GM23338 (cell line): ENCODE results near the gene CIC. TPM values are rescaled to one million over a fixed set of nuclear protein-coding genes. Genes with fewer than 3 reads are reported as not detected.

Experiments used
- ATAC-seq: fragments of 200-7000 bp; cut with Tn5 transposase; 3 replicates; pipeline ENCODE4 v1.9.1; 2020
- DNase-seq: peaks from one replicate; pipeline ENCODE4 v3.0.0-alpha.2; 2015; ENCODE audit warnings: low spot score
- H2AFZ ChIP-seq: fragments of 200-600 bp; sonication (generic); 2 replicates; pipeline ENCODE4 v1.8.0; 2016; ENCODE audit warnings: antibody characterized with exemption, mild to moderate bottlenecking, moderate library complexity
- H3F3A ChIP-seq: fragments of 200-600 bp; sonication (generic); replicated peaks from 2 replicates; pipeline ENCODE4 v1.8.0; 2017; ENCODE audit warnings: antibody characterized with exemption, mixed run types, low read depth
- H3K27ac ChIP-seq: fragments of 200-600 bp; sonication (generic); 2 replicates; pipeline ENCODE4 v1.6.1; 2016; ENCODE audit warnings: low read depth
- H3K27me3 ChIP-seq: fragments of 200-600 bp; sonication (generic); 2 replicates; pipeline ENCODE4 v1.8.0; 2016; ENCODE audit warnings: mild to moderate bottlenecking, mixed run types, moderate library complexity; ENCODE audit not compliant: insufficient read depth
- H3K36me3 ChIP-seq: fragments of 200-600 bp; sonication (generic); 2 replicates; pipeline ENCODE4 v1.8.0; 2016; ENCODE audit warnings: mild to moderate bottlenecking; ENCODE audit not compliant: insufficient read depth
- H3K4me1 ChIP-seq: fragments of 200-600 bp; sonication (generic); 2 replicates; pipeline ENCODE4 v1.8.0; 2016; ENCODE audit warnings: mild to moderate bottlenecking, moderate library complexity; ENCODE audit not compliant: insufficient read depth
- H3K4me2 ChIP-seq: fragments of 200-600 bp; sonication (generic); 2 replicates; pipeline ENCODE4 v1.7.1; 2017; ENCODE audit warnings: mixed run types
- H3K4me3 ChIP-seq: fragments of 200-600 bp; sonication (generic); 2 replicates; pipeline ENCODE4 v1.6.1; 2016; ENCODE audit warnings: mixed run types
- H3K79me2 ChIP-seq: fragments of 200-600 bp; sonication (generic); replicated peaks from 2 replicates; pipeline ENCODE4 v1.8.0; 2017; ENCODE audit warnings: mild to moderate bottlenecking; ENCODE audit not compliant: insufficient read depth
- H3K9me2 ChIP-seq: fragments of 200-600 bp; sonication (generic); 2 replicates; pipeline ENCODE4 v1.8.0; 2017; ENCODE audit not compliant: insufficient read depth
- H4K20me1 ChIP-seq: fragments of 200-600 bp; sonication (generic); replicated peaks from 2 replicates; pipeline ENCODE4 v1.8.0; 2017; ENCODE audit warnings: mild to moderate bottlenecking; ENCODE audit not compliant: insufficient read depth
- H3K27ac Mint-ChIP-seq: 2 replicates; pipeline ENCODE4 v1.8.0; 2020; ENCODE audit warnings: inconsistent platforms, mild to moderate bottlenecking, moderate library complexity, mixed read lengths
- H3K27me3 Mint-ChIP-seq: 3 replicates; pipeline ENCODE4 v1.8.0; 2022; ENCODE audit warnings: low read depth, mild to moderate bottlenecking, moderate library complexity, mixed read lengths, inconsistent platforms; ENCODE audit not compliant: insufficient read depth, poor library complexity
- H3K36me3 Mint-ChIP-seq: 3 replicates; pipeline ENCODE4 v1.8.0; 2021; ENCODE audit warnings: low read depth, mild to moderate bottlenecking, inconsistent platforms, moderate library complexity, mixed read lengths
- H3K4me1 Mint-ChIP-seq: 3 replicates; pipeline ENCODE4 v1.8.0; 2020; ENCODE audit warnings: mild to moderate bottlenecking, inconsistent platforms, mixed read lengths
- H3K4me3 Mint-ChIP-seq: 3 replicates; pipeline ENCODE4 v1.8.0; 2021; ENCODE audit warnings: moderate library complexity, mild to moderate bottlenecking, inconsistent platforms, mixed read lengths
- H3K9me3 Mint-ChIP-seq: 3 replicates; pipeline ENCODE4 v1.8.0; 2020; ENCODE audit warnings: moderate library complexity, mild to moderate bottlenecking, inconsistent platforms, mixed read lengths
- EZH2phosphoT487 ChIP-seq: fragments of 200-600 bp; sonication (generic); IDR thresholded peaks from one replicate; pipeline ENCODE4 v1.8.1; 2018; ENCODE audit warnings: antibody characterized with exemption; ENCODE audit not compliant: unreplicated experiment
- JUNB ChIP-seq: IDR thresholded peaks from one replicate; pipeline ENCODE4 v1.6.1; 2016; ENCODE audit warnings: antibody characterized with exemption; ENCODE audit not compliant: unreplicated experiment
- POLR2AphosphoS5 ChIP-seq: IDR thresholded peaks from 2 replicates; pipeline ENCODE4 v1.6.1; 2016; ENCODE audit warnings: antibody characterized with exemption, low read depth
- STAT1 ChIP-seq: IDR thresholded peaks from one replicate; pipeline ENCODE4 v1.6.1; 2016; ENCODE audit warnings: antibody characterized with exemption; ENCODE audit not compliant: unreplicated experiment
- ZNF114 ChIP-seq: fragments of 250-450 bp; sonication (Bioruptor Pico); IDR thresholded peaks from 2 replicates; pipeline ENCODE4 v1.5.0; 2020; ENCODE audit warnings: mild to moderate bottlenecking, moderate library complexity
- ZNF331 ChIP-seq: fragments of 250-450 bp; sonication (Bioruptor Pico); IDR thresholded peaks from 2 replicates; pipeline ENCODE4 v1.5.0; 2020; ENCODE audit warnings: low read depth, mild to moderate bottlenecking, moderate library complexity
- polyA plus RNA-seq: library from polyadenylated mRNA; unstranded; fragments of >200 nt; fragmentation: Nextera tagmentation; extraction: Ambion mirVana; gene quantifications from 2 replicates; pipeline ENCODE4 v1.2.1, GENCODE V29; 2016
- total RNA-seq: library from RNA; depleted of rRNA; stranded (reverse); fragments of >200 nt; shearing (Covaris generic); gene quantifications from 2 replicates; pipeline ENCODE4 v1.2.3, GENCODE V29; 2014
- TF ChIP-seq, protein P1 (sequence below): IDR thresholded peaks from one replicate; pipeline ENCODE4 v1.6.1; 2018; ENCODE audit warnings: antibody characterized with exemption; ENCODE audit not compliant: unreplicated experiment

CIC gene
- total and polyA plus RNA-seq, 2 experiments from 2014 or later: 13.2 to 42.0 TPM

GRCh38 chr19:42281827-42282762 lies 13.0 kb downstream of the CIC start:
- peaks cover under 1% of the 10 kb centered on the region for H3K36me3 Mint-ChIP-seq
- TF ChIP-seq, protein P1, sequence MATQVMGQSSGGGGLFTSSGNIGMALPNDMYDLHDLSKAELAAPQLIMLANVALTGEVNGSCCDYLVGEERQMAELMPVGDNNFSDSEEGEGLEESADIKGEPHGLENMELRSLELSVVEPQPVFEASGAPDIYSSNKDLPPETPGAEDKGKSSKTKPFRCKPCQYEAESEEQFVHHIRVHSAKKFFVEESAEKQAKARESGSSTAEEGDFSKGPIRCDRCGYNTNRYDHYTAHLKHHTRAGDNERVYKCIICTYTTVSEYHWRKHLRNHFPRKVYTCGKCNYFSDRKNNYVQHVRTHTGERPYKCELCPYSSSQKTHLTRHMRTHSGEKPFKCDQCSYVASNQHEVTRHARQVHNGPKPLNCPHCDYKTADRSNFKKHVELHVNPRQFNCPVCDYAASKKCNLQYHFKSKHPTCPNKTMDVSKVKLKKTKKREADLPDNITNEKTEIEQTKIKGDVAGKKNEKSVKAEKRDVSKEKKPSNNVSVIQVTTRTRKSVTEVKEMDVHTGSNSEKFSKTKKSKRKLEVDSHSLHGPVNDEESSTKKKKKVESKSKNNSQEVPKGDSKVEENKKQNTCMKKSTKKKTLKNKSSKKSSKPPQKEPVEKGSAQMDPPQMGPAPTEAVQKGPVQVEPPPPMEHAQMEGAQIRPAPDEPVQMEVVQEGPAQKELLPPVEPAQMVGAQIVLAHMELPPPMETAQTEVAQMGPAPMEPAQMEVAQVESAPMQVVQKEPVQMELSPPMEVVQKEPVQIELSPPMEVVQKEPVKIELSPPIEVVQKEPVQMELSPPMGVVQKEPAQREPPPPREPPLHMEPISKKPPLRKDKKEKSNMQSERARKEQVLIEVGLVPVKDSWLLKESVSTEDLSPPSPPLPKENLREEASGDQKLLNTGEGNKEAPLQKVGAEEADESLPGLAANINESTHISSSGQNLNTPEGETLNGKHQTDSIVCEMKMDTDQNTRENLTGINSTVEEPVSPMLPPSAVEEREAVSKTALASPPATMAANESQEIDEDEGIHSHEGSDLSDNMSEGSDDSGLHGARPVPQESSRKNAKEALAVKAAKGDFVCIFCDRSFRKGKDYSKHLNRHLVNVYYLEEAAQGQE: no peak
- Histone ChIP-seq H3F3A (peaks cover 23% of the 10 kb centered on the region), H3K36me3 (no peaks in the 10 kb centered on the region), H3K4me3 (peak overlapping the region; percentile 96), H2AFZ (no peak overlapping the region), H3K4me1 (peaks cover 32% of the 10 kb centered on the region), H3K27ac (no peak overlapping the region), H3K4me2 (peak overlapping the region; percentile 81), H3K9me2 (no peaks in the 10 kb centered on the region), H3K79me2 (peaks cover 20% of the 10 kb centered on the region), H3K27me3 (no peaks in the 10 kb centered on the region), H4K20me1 (no peaks in the 10 kb centered on the region)
- peak; percentile 57 for DNase-seq
- peak overlapping the region; percentile 69 for H3K4me3 Mint-ChIP-seq
- no peaks in the 10 kb centered on the region for H3K9me3 Mint-ChIP-seq
- peaks cover 43% of the 10 kb centered on the region for H3K4me1 Mint-ChIP-seq
- ATAC-seq: peak; percentile 18
- peaks cover 23% of the 10 kb centered on the region for H3K27me3 Mint-ChIP-seq
- H3K27ac Mint-ChIP-seq: peak overlapping the region; percentile 74

GRCh38 chr19:42282819-42283187 lies 13.8 kb downstream of the CIC start:
- peaks cover 32% of the 10 kb centered on the region for H3K4me1 ChIP-seq
- H3F3A ChIP-seq: peaks cover 23% of the 10 kb centered on the region
- Mint-ChIP-seq H3K4me3 (peak overlapping the region; percentile 69; the same call in 1 of the 3 replicates), H3K27me3 (peaks cover 24% of the 10 kb centered on the region), H3K36me3 (peaks cover 6% of the 10 kb centered on the region), H3K9me3 (no peaks in the 10 kb centered on the region), H3K27ac (no peak overlapping the region), H3K4me1 (peaks cover 43% of the 10 kb centered on the region)
- no peak overlapping the region for H3K27ac ChIP-seq
- 0 out of 2 replicates have a peak, but pooled peaks cover 4% of the 10 kb centered on the region for H3K36me3 ChIP-seq
- no peaks in the 10 kb centered on the region for H3K27me3 ChIP-seq
- H3K4me2 ChIP-seq: peak overlapping the region; percentile 82
- no peak for TF ChIP-seq JUNB
- no peak for TF ChIP-seq POLR2AphosphoS5
- TF ChIP-seq ZNF331 (CRISPR knock-in tag): no peak
- TF ChIP-seq ZNF114 (CRISPR knock-in tag): no peak
- TF ChIP-seq, protein P1: no peak
- TF ChIP-seq EZH2phosphoT487: no peak
- TF ChIP-seq STAT1: no peak
- DNase-seq (no peak), ATAC-seq (no peak)
- H3K79me2 ChIP-seq: peaks cover 20% of the 10 kb centered on the region
- no peak overlapping the region for H2AFZ ChIP-seq
- no peaks in the 10 kb centered on the region; the same call in 1 of the 2 replicates for H4K20me1 ChIP-seq
- H3K4me3 ChIP-seq: peak overlapping the region; percentile 96
- H3K9me2 ChIP-seq: no peaks in the 10 kb centered on the region
